K562 (cell line): ENCODE data around the gene SLC27A4. TPM values are rescaled to one million over a fixed set of nuclear protein-coding genes. Genes with fewer than 3 reads are reported as not detected.
A peak's percentile ranks its signal among the peaks of the same experiment; 100 is the strongest.

Source experiments
- ARID1B ChIP-seq: fragments of 450-650 bp; IDR thresholded peaks from 2 replicates; pipeline ENCODE4 v1.6.1; 2016; ENCODE audit warnings: antibody characterized with exemption, mild to moderate bottlenecking, inconsistent platforms
- BRF1 ChIP-seq: IDR thresholded peaks from 3 replicates; pipeline ENCODE4 v1.6.1; 2011; ENCODE audit warnings: borderline replicate concordance, mild to moderate bottlenecking; ENCODE audit not compliant: insufficient read length; ENCODE audit errors: extremely low read depth
- CC2D1A ChIP-seq: fragments of 450-650 bp; IDR thresholded peaks from 2 replicates; pipeline ENCODE4 v1.6.1; 2017; ENCODE audit warnings: mild to moderate bottlenecking
- E2F3 ChIP-seq: fragments of 250-450 bp; sonication (Bioruptor Pico); IDR thresholded peaks from 2 replicates; pipeline ENCODE4 v1.4.0; 2020; ENCODE audit warnings: mild to moderate bottlenecking
- EP300 ChIP-seq: IDR thresholded peaks from 2 replicates; pipeline ENCODE4 v1.6.1; 2012; ENCODE audit warnings: low read length, improper control_type of control experiment
- ETS2 ChIP-seq: IDR thresholded peaks from 2 replicates; pipeline ENCODE4 v1.6.1; 2016; ENCODE audit warnings: borderline replicate concordance, missing genetic modification characterization, mild to moderate bottlenecking, moderate library complexity, missing compliant biosample characterization; ENCODE audit not compliant: poor library complexity, severe bottlenecking
- ETV5 ChIP-seq: sonication (generic); formaldehyde crosslinking; IDR thresholded peaks from 2 replicates; pipeline ENCODE4 v1.4.0; 2020; ENCODE audit warnings: low read depth, mild to moderate bottlenecking, missing genetic modification reagents
- ETV6 ChIP-seq, 3 experiments: fragments of 150-350 bp in 1 of 3; sonication (generic) in 1 of 3; formaldehyde crosslinking in 1 of 3; IDR thresholded peaks; 2 replicates each; pipeline versions ENCODE4 v1.6.1 to v1.8.0; 2014 to 2022; ENCODE audit warnings: borderline replicate concordance in 2 of 3, low read depth in 2 of 3, antibody characterized with exemption in 1 of 3, low read length in 1 of 3, mild to moderate bottlenecking in 1 of 3, missing genetic modification reagents in 1 of 3
- GTF2F1 ChIP-seq: IDR thresholded peaks from 2 replicates; pipeline ENCODE4 v1.6.1; 2011; ENCODE audit warnings: low read depth, low read length, improper control_type of control experiment
- HOXB6 ChIP-seq: fragments of 250-450 bp; sonication (Bioruptor Pico); IDR thresholded peaks from 2 replicates; pipeline ENCODE4 v1.5.1; 2022; ENCODE audit warnings: mild to moderate bottlenecking, borderline replicate concordance
- IRF2 ChIP-seq: sonication (generic); formaldehyde crosslinking; IDR thresholded peaks from 2 replicates; pipeline ENCODE4 v1.8.1; 2022; ENCODE audit warnings: mild to moderate bottlenecking, missing genetic modification reagents
- KLF1 ChIP-seq: fragments of 450-650 bp; IDR thresholded peaks from 2 replicates; pipeline ENCODE4 v1.6.1; 2016; ENCODE audit warnings: missing genetic modification characterization, missing compliant biosample characterization
- MCM2 ChIP-seq: fragments of 450-650 bp; IDR thresholded peaks from 2 replicates; pipeline ENCODE4 v1.6.1; 2017; ENCODE audit warnings: low read depth, mild to moderate bottlenecking
- NR2F6 ChIP-seq: fragments of 450-650 bp; formaldehyde crosslinking; IDR thresholded peaks from 2 replicates; pipeline ENCODE4 v1.4.0; 2020; ENCODE audit warnings: mild to moderate bottlenecking
- OTX1 ChIP-seq: fragments of 450-650 bp; formaldehyde crosslinking; IDR thresholded peaks from 2 replicates; pipeline ENCODE4 v1.4.0; 2022; ENCODE audit warnings: mild to moderate bottlenecking
- SAFB ChIP-seq: fragments of 200-400 bp; formaldehyde crosslinking; IDR thresholded peaks from 2 replicates; pipeline ENCODE4 v1.6.1; 2017; ENCODE audit warnings: low read depth, low read length, borderline replicate concordance
- TAF7 ChIP-seq: fragments of 450-650 bp; IDR thresholded peaks from 2 replicates; pipeline ENCODE4 v1.6.1; 2016; ENCODE audit warnings: missing genetic modification characterization, missing compliant biosample characterization
- ZNF124 ChIP-seq: sonication (generic); formaldehyde crosslinking; IDR thresholded peaks from 2 replicates; pipeline ENCODE4 v1.8.1; 2022; ENCODE audit warnings: missing genetic modification reagents
- ZNF143 ChIP-seq: sonication (generic); formaldehyde crosslinking; IDR thresholded peaks from 2 replicates; pipeline ENCODE4 v1.9.0; 2022; ENCODE audit warnings: mild to moderate bottlenecking, missing genetic modification reagents
- ZNF217 ChIP-seq: sonication (generic); formaldehyde crosslinking; IDR thresholded peaks from 2 replicates; pipeline ENCODE4 v1.8.0; 2022; ENCODE audit warnings: mild to moderate bottlenecking, missing genetic modification reagents
- ZNF239 ChIP-seq: fragments of 250-450 bp; sonication (Bioruptor Pico); IDR thresholded peaks from 2 replicates; pipeline ENCODE4 v1.4.0; 2020; ENCODE audit warnings: mild to moderate bottlenecking
- ZSCAN29 ChIP-seq: fragments of 450-650 bp; IDR thresholded peaks from 2 replicates; pipeline ENCODE4 v1.6.1; 2017
- polyA plus RNA-seq, 8 experiments: library from polyadenylated mRNA; depleted of rRNA in 4 of 8; stranded (reverse) in 5 of 8; unstranded in 3 of 8; fragments of >200 nt; fragmentation: Nextera tagmentation in 2 of 8; fragmentation: Illumina TruSeq in 1 of 8; extraction: Ambion mirVana in 2 of 8; extraction: Trizol in 1 of 8; gene quantifications; 2 replicates each; pipeline versions ENCODE4 v1.2.1 to v1.2.3, GENCODE V29; 2011 to 2014; ENCODE audit warnings: inconsistent platforms in 1 of 8, missing spikeins in 1 of 8
- total RNA-seq, 7 experiments: library from RNA; depleted of rRNA in 6 of 7; stranded (reverse); fragments of >200 nt in 6 of 7; fragmentation: Illumina TruSeq in 2 of 7; extraction: Trizol in 2 of 7; gene quantifications; 2 replicates each; pipeline versions ENCODE4 v1.2.1 to v1.2.3, GENCODE V29; 2011 to 2021; ENCODE audit warnings: low replicate concordance in 1 of 7
- TF ChIP-seq, protein P1 (sequence below): sonication (generic); formaldehyde crosslinking; IDR thresholded peaks from 2 replicates; pipeline ENCODE4 v1.4.0; 2020; ENCODE audit warnings: mild to moderate bottlenecking, missing genetic modification reagents
- TF ChIP-seq, protein P2 (sequence below): fragments of 250-450 bp; sonication (Bioruptor Pico); IDR thresholded peaks from 2 replicates; pipeline ENCODE4 v1.5.1; 2021; ENCODE audit warnings: mild to moderate bottlenecking
- TF ChIP-seq, protein P3 (sequence below): fragments of 450-650 bp; formaldehyde crosslinking; IDR thresholded peaks from 2 replicates; pipeline ENCODE4 v1.4.0; 2020; ENCODE audit warnings: mild to moderate bottlenecking
- TF ChIP-seq, protein P4 (sequence below): sonication (generic); formaldehyde crosslinking; IDR thresholded peaks from 2 replicates; pipeline ENCODE4 v1.8.1; 2023; ENCODE audit warnings: mild to moderate bottlenecking, missing genetic modification reagents, moderate library complexity

Gene SLC27A4
- total and polyA plus RNA-seq, 9 of the 15 experiments (the other 6 are each of a cell fraction or from before 2014, with no cell fraction given) = 0.25 to 35.7 (median 14.0) TPM

GRCh38 chr9:128341435-128341849 is 1.1 kb downstream of the SLC27A4 start (continued):
- no peak for TF ChIP-seq OTX1 (CRISPR knock-in tag)
- TF ChIP-seq ETV5 (CRISPR knock-in tag) = no peak
- no peak for TF ChIP-seq GTF2F1
- TF ChIP-seq SAFB = no peak
- no peak for TF ChIP-seq ETV6 (IDR thresholded peaks at IDR 0.05; ENCODE audit: borderline replicate concordance in 1 of 2, low read depth in 2 of 2, low read length in 1 of 2)
- no peak for TF ChIP-seq ETV6 (CRISPR knock-in tag; IDR thresholded peaks at IDR 0.05; ENCODE audit: borderline replicate concordance)
- TF ChIP-seq, protein P1, sequence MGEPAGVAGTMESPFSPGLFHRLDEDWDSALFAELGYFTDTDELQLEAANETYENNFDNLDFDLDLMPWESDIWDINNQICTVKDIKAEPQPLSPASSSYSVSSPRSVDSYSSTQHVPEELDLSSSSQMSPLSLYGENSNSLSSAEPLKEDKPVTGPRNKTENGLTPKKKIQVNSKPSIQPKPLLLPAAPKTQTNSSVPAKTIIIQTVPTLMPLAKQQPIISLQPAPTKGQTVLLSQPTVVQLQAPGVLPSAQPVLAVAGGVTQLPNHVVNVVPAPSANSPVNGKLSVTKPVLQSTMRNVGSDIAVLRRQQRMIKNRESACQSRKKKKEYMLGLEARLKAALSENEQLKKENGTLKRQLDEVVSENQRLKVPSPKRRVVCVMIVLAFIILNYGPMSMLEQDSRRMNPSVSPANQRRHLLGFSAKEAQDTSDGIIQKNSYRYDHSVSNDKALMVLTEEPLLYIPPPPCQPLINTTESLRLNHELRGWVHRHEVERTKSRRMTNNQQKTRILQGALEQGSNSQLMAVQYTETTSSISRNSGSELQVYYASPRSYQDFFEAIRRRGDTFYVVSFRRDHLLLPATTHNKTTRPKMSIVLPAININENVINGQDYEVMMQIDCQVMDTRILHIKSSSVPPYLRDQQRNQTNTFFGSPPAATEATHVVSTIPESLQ = peak; percentile 40; the same call in 1 of the 2 replicates
- TF ChIP-seq MCM2 = no peak
- no peak for TF ChIP-seq ARID1B
- TF ChIP-seq ZSCAN29 = no peak
- TF ChIP-seq KLF1 (tag) = no peak
- no peak for TF ChIP-seq HOXB6 (CRISPR knock-in tag)
- TF ChIP-seq, protein P2, sequence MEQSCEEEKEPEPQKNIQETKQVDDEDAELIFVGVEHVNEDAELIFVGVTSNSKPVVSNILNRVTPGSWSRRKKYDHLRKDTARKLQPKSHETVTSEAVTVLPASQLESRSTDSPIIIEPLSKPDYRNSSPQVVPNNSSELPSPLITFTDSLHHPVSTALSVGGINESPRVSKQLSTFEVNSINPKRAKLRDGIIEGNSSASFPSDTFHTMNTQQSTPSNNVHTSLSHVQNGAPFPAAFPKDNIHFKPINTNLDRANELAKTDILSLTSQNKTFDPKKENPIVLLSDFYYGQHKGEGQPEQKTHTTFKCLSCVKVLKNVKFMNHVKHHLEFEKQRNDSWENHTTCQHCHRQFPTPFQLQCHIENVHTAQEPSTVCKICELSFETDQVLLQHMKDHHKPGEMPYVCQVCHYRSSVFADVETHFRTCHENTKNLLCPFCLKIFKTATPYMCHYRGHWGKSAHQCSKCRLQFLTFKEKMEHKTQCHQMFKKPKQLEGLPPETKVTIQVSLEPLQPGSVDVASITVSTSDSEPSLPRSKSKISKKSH (CRISPR knock-in tag) = no peak
- TF ChIP-seq BRF1 = no peak
- TF ChIP-seq CC2D1A = peak; percentile 58; the same call in 1 of the 2 replicates
- TF ChIP-seq EP300 = peak; percentile 44
- TF ChIP-seq ZNF143 (CRISPR knock-in tag) = peak; percentile 60; the same call in 1 of the 2 replicates
- TF ChIP-seq ZNF217 (CRISPR knock-in tag) = no peak
- TF ChIP-seq NR2F6 (CRISPR knock-in tag) = no peak
- no peak for TF ChIP-seq ZNF124 (CRISPR knock-in tag)
- TF ChIP-seq TAF7 (tag) = no peak
- no peak for TF ChIP-seq ETS2 (tag)
- TF ChIP-seq ZNF239 = no peak
- TF ChIP-seq, protein P3, sequence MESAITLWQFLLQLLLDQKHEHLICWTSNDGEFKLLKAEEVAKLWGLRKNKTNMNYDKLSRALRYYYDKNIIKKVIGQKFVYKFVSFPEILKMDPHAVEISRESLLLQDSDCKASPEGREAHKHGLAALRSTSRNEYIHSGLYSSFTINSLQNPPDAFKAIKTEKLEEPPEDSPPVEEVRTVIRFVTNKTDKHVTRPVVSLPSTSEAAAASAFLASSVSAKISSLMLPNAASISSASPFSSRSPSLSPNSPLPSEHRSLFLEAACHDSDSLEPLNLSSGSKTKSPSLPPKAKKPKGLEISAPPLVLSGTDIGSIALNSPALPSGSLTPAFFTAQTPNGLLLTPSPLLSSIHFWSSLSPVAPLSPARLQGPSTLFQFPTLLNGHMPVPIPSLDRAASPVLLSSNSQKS (CRISPR knock-in tag) = no peak
- no peak for TF ChIP-seq E2F3 (CRISPR knock-in tag)
- TF ChIP-seq IRF2 (CRISPR knock-in tag) = no peak
- TF ChIP-seq, protein P4, sequence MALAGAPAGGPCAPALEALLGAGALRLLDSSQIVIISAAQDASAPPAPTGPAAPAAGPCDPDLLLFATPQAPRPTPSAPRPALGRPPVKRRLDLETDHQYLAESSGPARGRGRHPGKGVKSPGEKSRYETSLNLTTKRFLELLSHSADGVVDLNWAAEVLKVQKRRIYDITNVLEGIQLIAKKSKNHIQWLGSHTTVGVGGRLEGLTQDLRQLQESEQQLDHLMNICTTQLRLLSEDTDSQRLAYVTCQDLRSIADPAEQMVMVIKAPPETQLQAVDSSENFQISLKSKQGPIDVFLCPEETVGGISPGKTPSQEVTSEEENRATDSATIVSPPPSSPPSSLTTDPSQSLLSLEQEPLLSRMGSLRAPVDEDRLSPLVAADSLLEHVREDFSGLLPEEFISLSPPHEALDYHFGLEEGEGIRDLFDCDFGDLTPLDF (CRISPR knock-in tag) = 0 out of 2 replicates have a peak, but pooled peaks have one; percentile 50
